ENCODE measurements around the gene GRIN1.

- no peak for TF ChIP-seq POLR2A (IDR thresholded peaks at IDR 0.05; ENCODE audit: extremely low read depth, insufficient read length)
- no peak for TF ChIP-seq CTCF (IDR thresholded peaks at IDR 0.05; ENCODE audit: low read depth, low read length)
- no peak for TF ChIP-seq MAX (IDR thresholded peaks at IDR 0.05; ENCODE audit: low read depth, low read length)
Measured at GRCh38 chr9:137107312-137107921, 31.5 kb upstream of the GRIN1 start.

Measured in NB4 (cell line).